Immature natural killer cell (primary cell): ENCODE measurements around the gene XPO6. TPM values are rescaled to one million over a fixed set of nuclear protein-coding genes. Genes with fewer than 3 reads are reported as not detected.
"Not testable (repeated sequence)": the region's sequence is repeated elsewhere in the genome, so short reads cannot be mapped to it uniquely, and the experiment has no call there.

Experiments used
- DNase-seq, 3 donors: peaks; one replicate each; pipeline ENCODE4 v3.0.0; 2022; ENCODE audit warnings: mixed read lengths in 1 of 3
- H3K27ac Mint-ChIP-seq, 6 donors: one replicate each; pipeline ENCODE4 v1.8.0; 2020; ENCODE audit warnings: mixed read lengths in 6 of 6, mild to moderate bottlenecking in 5 of 6, inconsistent platforms in 4 of 6, moderate library complexity in 3 of 6
- H3K27me3 Mint-ChIP-seq, 3 donors: one replicate each; pipeline ENCODE4 v1.8.0; 2020 to 2021; ENCODE audit warnings: low read depth in 3 of 3, mild to moderate bottlenecking in 3 of 3, mixed read lengths in 3 of 3, moderate library complexity in 3 of 3, inconsistent platforms in 1 of 3
- H3K36me3 Mint-ChIP-seq, 3 donors: one replicate each; pipeline ENCODE4 v1.8.0; 2020; ENCODE audit warnings: mixed read lengths in 3 of 3, inconsistent platforms in 2 of 3, mild to moderate bottlenecking in 2 of 3
- H3K4me1 Mint-ChIP-seq, 2 donors: one replicate each; pipeline ENCODE4 v1.8.0; 2020; ENCODE audit warnings: inconsistent platforms in 2 of 2, mild to moderate bottlenecking in 2 of 2, mixed read lengths in 2 of 2, moderate library complexity in 1 of 2
- H3K4me3 Mint-ChIP-seq, 5 donors: one replicate each; pipeline ENCODE4 v1.8.0; 2020; ENCODE audit warnings: mild to moderate bottlenecking in 5 of 5, mixed read lengths in 5 of 5, inconsistent platforms in 3 of 5, moderate library complexity in 3 of 5
- H3K9me3 Mint-ChIP-seq, 6 donors: one replicate each; pipeline ENCODE4 v1.8.0; 2020; ENCODE audit warnings: mild to moderate bottlenecking in 6 of 6, mixed read lengths in 6 of 6, inconsistent platforms in 4 of 6, moderate library complexity in 3 of 6
- polyA plus RNA-seq, 3 donors: library from polyadenylated mRNA; unstranded; fragments of 300-500 nt; fragmentation: Illumina TruSeq; gene quantifications; one replicate each; pipeline ENCODE4 v1.2.3, GENCODE V29; 2021

The XPO6 gene
- polyA plus RNA-seq, 3 donors from 2014 or later, result 40.7 to 75.5 (median 42.2) TPM

DNA sequence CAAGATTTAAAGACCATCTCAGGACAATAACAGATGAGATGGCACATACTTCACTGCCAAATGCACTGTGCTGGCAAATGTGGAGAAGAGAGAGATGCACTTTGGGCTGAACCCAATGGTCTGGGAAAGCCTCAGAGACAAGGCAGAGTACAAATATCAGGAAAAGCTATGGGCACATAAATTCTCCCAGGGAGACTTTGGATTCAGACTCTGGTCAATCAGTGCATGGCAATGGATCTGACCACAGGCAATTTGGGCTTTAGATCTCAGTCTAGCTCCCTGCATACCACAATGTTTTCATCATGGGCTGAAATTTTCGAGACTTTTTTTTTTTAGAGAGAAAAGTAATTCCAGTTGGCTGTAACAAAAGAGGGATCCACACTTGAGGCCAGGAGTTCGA, 20.0 kb upstream of the XPO6 start:
- Mint-ChIP-seq H3K9me3 (peaks cover 0 to 2% (median 0%) of the 10 kb centered on the region in 6 donors), H3K27me3 (peaks cover 0 to 2% (median 1%) of the 10 kb centered on the region in 3 donors)

DNA sequence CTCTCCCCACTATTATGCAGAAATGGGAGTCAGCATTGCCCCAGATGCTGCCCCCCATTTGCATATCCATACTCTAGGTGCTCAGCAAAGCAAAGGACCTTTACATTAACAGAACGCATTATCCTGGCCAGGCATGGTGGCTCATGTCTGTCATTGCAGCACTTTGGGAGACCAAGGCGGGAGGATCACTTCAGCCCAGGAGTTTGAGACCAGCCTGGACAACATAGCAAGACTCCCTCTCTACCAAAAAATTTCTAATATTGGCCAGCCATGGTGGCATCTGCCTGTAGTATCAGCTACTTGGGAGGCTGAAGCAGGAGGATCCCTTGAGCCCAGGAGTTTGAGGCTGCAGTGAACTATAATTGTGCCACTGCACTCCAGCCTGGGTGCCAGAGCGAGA, 12.1 kb upstream of the XPO6 start:
- not testable (repeated sequence) for H3K27ac Mint-ChIP-seq, DNase-seq, H3K4me3 Mint-ChIP-seq, H3K9me3 Mint-ChIP-seq, H3K4me1 Mint-ChIP-seq, H3K27me3 Mint-ChIP-seq, H3K36me3 Mint-ChIP-seq

More for the DNA sequence above, 20.0 kb upstream of the XPO6 start:
- no peak overlapping the region for H3K4me3 Mint-ChIP-seq
- no peak overlapping the region for H3K27ac Mint-ChIP-seq
- H3K36me3 Mint-ChIP-seq, result no peaks in the 10 kb centered on the region
- no peak for DNase-seq
- no peaks in the 10 kb centered on the region for H3K4me1 Mint-ChIP-seq

DNA sequence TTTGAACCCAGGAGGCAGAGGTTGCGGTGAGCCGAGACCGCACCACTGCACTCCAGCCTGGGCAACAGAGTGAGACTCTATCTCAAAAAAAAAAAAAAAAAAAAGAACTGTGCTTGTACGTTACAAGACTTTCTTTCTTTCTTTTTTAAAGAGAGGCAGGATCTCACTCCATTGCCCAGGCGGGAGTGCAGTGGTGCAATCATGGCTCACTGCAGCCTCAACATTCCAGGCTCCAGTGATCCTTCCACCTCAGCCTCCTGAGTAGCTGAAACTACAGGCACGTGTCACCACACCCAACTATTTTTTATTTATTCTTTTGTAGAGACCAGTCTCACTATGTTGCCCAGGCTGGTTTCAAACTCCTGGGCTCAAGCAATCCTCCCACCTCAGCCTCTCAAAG, 8.0 kb upstream of the XPO6 start:
- H3K4me1 Mint-ChIP-seq, H3K27ac Mint-ChIP-seq, DNase-seq, H3K27me3 Mint-ChIP-seq, H3K9me3 Mint-ChIP-seq, H3K4me3 Mint-ChIP-seq, H3K36me3 Mint-ChIP-seq: not testable (repeated sequence)

DNA sequence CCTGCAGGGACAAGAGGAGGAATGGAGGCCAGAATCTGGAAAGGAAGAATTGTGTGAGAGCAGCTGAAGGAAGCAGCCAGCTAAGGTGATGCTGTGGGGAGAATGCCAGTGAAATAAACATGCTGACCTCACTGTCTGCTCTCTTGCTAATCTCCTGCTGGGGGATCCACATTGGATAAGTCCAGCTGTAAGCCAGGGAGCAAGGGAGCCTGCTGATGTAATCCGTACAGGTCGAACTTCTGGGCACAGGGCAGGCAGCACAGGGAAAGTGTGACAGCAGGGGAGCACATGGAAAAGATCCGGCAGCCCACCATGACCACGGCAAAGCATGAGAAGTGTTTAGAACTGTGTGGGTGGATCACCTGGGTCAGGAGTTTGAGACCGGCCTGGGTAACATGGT, 7.5 kb upstream of the XPO6 start:
- H3K4me3 Mint-ChIP-seq, result no peak overlapping the region
- peak overlapping the region in 2 of 6 donors; percentile 46 to 63 for H3K27ac Mint-ChIP-seq
- peaks cover 0 to 2% (median 0%) of the 10 kb centered on the region in 3 donors for H3K27me3 Mint-ChIP-seq
- no peak for DNase-seq
- no peaks in the 10 kb centered on the region for H3K4me1 Mint-ChIP-seq
- peaks cover 0 to 3% (median 0%) of the 10 kb centered on the region in 3 donors for H3K36me3 Mint-ChIP-seq
- no peaks in the 10 kb centered on the region for H3K9me3 Mint-ChIP-seq

DNA sequence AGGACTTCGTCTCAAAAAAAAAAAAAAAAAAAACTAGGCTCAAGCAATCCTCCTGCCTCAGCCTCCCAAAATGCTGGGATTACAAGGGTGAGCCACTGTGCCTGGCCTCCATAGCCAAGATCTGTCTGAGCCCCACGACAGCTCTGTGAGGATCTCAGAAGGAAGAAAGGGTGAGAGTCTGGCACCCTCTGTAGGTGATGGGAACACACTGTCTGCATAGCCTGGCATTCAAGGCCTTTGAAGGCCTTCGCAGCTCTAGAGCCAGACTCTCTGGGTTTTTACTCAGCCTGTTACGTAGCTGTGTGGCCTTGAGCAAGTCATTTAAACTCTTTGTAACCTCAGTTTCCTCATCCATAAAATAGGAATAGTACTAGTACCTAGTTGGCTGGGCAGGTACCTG, 6.3 kb upstream of the XPO6 start:
- H3K27ac Mint-ChIP-seq, result no peak overlapping the region
- no peaks in the 10 kb centered on the region for H3K4me1 Mint-ChIP-seq
- no peaks in the 10 kb centered on the region for H3K9me3 Mint-ChIP-seq
- H3K4me3 Mint-ChIP-seq, result no peak overlapping the region
- peak; percentile 37 to 71 (median 63) for DNase-seq
- peaks cover 0 to 2% (median 0%) of the 10 kb centered on the region in 3 donors for H3K27me3 Mint-ChIP-seq
- H3K36me3 Mint-ChIP-seq, result peaks cover 0 to 3% (median 0%) of the 10 kb centered on the region in 3 donors

DNA sequence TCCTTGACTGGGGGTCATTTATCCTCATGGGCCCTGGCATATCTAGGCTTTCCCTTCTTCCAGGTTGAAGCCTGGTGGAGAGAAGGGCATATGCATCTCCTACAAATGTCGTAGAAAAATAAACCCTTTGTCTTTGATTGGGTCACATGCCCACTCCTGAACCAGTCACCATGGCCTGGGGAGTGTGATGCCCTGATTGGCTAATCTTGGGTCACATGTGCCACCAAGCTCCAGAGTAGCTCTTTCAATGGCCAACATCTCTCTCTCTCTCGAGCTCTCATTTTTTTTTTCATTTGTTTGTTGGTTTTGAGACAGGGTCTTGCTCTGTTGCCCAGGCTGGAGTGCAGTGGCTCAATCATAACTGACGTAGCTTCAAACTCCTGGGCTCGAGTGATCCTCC, 5.6 kb upstream of the XPO6 start:
- Mint-ChIP-seq H3K4me1 (peaks cover under 1% of the 10 kb centered on the region in 2 donors), H3K27me3 (peaks cover 0 to 2% (median 0%) of the 10 kb centered on the region in 3 donors), H3K27ac (no peak overlapping the region), H3K36me3 (peaks cover 0 to 3% (median 0%) of the 10 kb centered on the region in 3 donors), H3K9me3 (no peaks in the 10 kb centered on the region), H3K4me3 (no peak overlapping the region)
- DNase-seq, result no peak

DNA sequence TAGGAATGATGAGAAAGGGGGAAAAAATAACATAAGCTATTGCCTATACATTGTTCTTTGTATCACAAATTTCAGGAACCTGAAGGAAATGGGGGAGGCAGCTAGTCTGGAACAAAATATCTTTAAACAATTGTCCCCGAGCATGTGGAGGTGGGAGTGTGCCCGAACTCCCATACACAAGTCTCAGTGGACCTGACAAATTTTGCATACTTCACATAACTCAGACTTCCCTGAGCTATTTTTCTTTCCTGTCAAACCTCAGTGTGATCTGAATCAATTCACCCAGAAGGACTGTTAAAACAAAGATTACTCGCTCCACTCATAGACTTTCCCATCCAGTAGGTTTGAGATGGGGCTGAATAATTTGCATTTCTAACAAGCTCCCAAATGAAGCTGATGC, 1.6 kb upstream of the XPO6 start:
- H3K27me3 Mint-ChIP-seq, result peaks cover 0 to 8% (median 3%) of the 10 kb centered on the region in 3 donors
- peak overlapping the region in 1 of 6 donors; percentile 17 for H3K27ac Mint-ChIP-seq
- H3K9me3 Mint-ChIP-seq, result no peaks in the 10 kb centered on the region
- peak overlapping the region in 4 of 5 donors; percentile 20 to 47 (median 34) for H3K4me3 Mint-ChIP-seq
- no peak for DNase-seq
- H3K36me3 Mint-ChIP-seq, result no peaks in the 10 kb centered on the region
- peaks cover 28 to 30% of the 10 kb centered on the region in 2 donors for H3K4me1 Mint-ChIP-seq

DNA sequence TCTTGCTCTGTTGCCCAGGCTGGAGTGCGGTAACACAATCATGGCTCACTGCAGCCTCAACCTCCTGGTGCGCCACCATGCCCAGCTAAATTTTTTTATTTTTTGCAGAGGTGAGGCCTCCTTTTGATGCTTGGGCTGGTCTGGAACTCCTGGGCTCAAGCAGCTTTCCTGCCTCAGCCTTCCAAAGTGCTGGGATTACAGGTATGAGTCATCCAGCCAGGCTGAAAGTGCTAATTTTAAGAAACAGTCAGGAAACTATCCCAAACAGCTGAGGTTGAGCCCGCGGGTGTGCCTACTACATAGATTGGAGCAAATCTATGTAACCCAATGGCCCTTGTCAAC, 738 bp upstream of the XPO6 start:
- H3K27ac Mint-ChIP-seq, result peak overlapping the region in 5 of 6 donors; percentile 84 to 97 (median 96)
- no peak for DNase-seq

DNA sequence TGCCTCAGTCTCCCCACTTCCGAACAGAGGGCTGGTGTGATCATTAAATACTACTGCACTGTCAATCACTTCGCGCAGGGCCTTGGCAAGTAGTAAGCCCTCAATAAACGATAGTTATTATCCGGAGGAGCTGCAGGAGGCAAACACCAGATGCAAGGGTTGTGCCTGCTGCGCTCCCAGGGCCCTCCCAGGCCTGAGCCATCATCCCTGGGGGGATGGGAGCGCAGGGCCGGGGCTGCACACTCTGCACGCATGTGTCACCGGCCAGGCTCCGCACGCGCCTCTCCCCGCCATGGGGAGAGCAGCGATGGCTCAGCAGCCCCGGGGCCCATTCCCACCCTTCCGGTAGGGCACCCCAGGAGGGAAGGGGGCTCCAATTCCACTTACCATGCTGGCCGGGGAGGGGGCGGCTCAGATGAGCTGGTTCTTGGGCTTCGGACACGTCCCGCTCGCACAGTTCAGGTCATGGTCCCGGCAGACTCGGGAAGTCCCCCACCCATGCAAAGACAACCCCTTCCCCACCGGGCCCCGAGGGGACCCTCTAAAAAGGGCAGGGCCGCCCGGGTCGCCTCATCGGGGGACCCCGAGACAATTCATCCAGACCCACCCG, 681 bp downstream of the XPO6 start:
- H3K27ac Mint-ChIP-seq, result peak overlapping the region; percentile 65 to 91 (median 85)
- peak overlapping the region; percentile 76 to 92 (median 81) for H3K4me3 Mint-ChIP-seq
- H3K36me3 Mint-ChIP-seq, result peaks cover 0 to 12% (median 4%) of the 10 kb centered on the region in 3 donors
- H3K4me1 Mint-ChIP-seq, result peaks cover 41 to 49% of the 10 kb centered on the region in 2 donors
- H3K9me3 Mint-ChIP-seq, result no peaks in the 10 kb centered on the region
- DNase-seq, result peak; percentile 40 to 43 (median 40)
- peaks cover 0 to 8% (median 3%) of the 10 kb centered on the region in 3 donors for H3K27me3 Mint-ChIP-seq

More for the DNA sequence above, 738 bp upstream of the XPO6 start:
- peak overlapping the region; percentile 87 to 97 (median 92) for H3K4me3 Mint-ChIP-seq
- peaks cover 0 to 8% (median 3%) of the 10 kb centered on the region in 3 donors for H3K27me3 Mint-ChIP-seq
- peaks cover 33 to 39% of the 10 kb centered on the region in 2 donors for H3K4me1 Mint-ChIP-seq
- H3K36me3 Mint-ChIP-seq, result peaks cover 0 to 1% (median 1%) of the 10 kb centered on the region in 3 donors
- no peaks in the 10 kb centered on the region for H3K9me3 Mint-ChIP-seq

DNA sequence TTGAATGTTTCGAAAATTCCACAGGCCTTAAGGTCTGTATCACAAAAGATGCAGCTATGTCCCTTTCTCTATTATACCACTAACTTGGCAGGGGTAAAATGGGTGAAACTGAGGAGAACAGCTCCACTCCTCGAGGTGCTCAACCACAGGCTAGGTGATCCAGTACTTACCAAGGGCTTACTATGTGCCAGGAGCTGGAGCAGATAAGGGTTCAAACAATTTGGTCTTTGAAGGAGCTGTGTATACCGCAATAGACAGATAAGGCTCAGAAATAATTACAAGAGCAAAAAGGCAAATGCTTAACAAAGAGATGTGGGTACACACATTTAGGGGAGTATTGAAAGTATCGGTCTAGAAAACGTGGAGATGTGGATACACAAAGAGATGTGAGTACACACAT, 1.5 kb downstream of the XPO6 start:
- H3K4me3 Mint-ChIP-seq, result peak overlapping the region; percentile 76 to 92 (median 81)
- peaks cover 43 to 49% of the 10 kb centered on the region in 2 donors for H3K4me1 Mint-ChIP-seq
- no peak for DNase-seq
- no peaks in the 10 kb centered on the region for H3K9me3 Mint-ChIP-seq
- H3K27ac Mint-ChIP-seq, result peak overlapping the region; percentile 65 to 91 (median 85)
- H3K27me3 Mint-ChIP-seq, result peaks cover 0 to 8% (median 3%) of the 10 kb centered on the region in 3 donors
- H3K36me3 Mint-ChIP-seq, result peaks cover 0 to 12% (median 4%) of the 10 kb centered on the region in 3 donors

DNA sequence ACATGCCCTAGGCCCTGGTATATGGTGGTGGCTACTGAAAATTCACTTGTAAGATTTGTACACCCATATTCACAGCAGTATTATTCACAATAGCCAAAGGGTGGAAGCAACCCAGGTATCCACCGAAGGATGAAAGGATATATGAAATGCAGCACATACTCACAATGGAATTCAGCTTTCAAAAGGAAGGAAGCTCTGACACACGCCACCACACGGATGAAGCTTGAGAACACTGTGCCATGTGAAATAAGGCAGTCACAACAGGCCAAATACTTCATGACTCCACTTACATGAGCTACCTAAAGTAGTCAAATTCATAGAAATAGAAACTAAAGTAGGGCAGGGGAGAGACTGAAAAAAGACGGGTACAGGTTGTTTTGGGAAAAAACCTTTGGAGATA, 2.9 kb downstream of the XPO6 start:
- H3K36me3 Mint-ChIP-seq, result peaks cover 0 to 12% (median 4%) of the 10 kb centered on the region in 3 donors
- H3K4me1 Mint-ChIP-seq, result peaks cover 43 to 49% of the 10 kb centered on the region in 2 donors
- H3K27me3 Mint-ChIP-seq, result peaks cover 0 to 8% (median 3%) of the 10 kb centered on the region in 3 donors

DNA sequence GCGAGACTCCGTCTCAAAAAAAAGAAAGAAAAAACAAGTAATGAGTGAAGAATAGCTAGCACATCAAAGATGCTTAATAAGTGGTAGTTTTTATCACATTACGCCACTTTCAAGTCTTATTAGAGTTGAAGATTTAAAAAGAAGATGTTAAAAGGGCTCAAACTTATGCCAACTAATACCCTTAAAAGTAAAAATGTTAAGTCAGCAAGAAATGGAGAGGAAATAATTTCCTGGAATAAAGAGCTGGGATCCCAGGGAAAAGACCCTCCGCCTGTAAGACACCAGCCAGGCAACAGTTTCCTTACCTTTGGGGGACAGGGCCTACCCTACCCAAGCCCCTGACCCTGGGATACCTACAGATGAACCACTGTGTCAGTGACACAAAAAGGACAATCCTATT, 3.6 kb downstream of the XPO6 start:
- H3K4me1 Mint-ChIP-seq, result peaks cover 43 to 49% of the 10 kb centered on the region in 2 donors
- no peak for DNase-seq
- peaks cover 0 to 8% (median 3%) of the 10 kb centered on the region in 3 donors for H3K27me3 Mint-ChIP-seq
- H3K9me3 Mint-ChIP-seq, result no peaks in the 10 kb centered on the region
- peaks cover 0 to 12% (median 4%) of the 10 kb centered on the region in 3 donors for H3K36me3 Mint-ChIP-seq
- peak overlapping the region in 3 of 6 donors; percentile 4 to 70 (median 22) for H3K27ac Mint-ChIP-seq
- H3K4me3 Mint-ChIP-seq, result no peak overlapping the region

More for the DNA sequence above, 2.9 kb downstream of the XPO6 start:
- Mint-ChIP-seq H3K27ac (peak overlapping the region; percentile 6 to 81 (median 68)), H3K9me3 (no peaks in the 10 kb centered on the region), H3K4me3 (peak overlapping the region in 4 of 5 donors; percentile 2 to 67 (median 49))
- DNase-seq, result no peak

DNA sequence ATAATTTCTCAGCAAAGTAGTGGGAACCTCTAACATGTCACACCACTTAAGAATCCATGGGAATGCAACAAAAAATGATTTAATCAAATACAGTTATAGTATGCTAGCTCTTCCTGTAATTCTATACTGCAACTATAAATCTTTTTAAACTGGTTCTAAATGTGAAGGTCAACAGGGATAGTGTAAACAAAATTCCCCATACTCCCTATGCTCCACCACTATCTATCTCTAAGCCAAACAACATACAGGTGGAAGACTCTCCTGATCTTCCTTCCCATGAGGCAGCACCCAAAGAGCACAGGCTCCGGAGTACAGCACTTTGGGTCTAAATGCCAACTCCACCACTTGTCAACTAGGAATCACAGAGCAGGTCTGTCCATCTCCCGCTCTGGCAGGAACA, 4.4 kb downstream of the XPO6 start:
- Mint-ChIP-seq H3K27ac (peak overlapping the region in 5 of 6 donors; percentile 4 to 76 (median 73)), H3K9me3 (no peaks in the 10 kb centered on the region), H3K4me1 (peaks cover 46 to 49% of the 10 kb centered on the region in 2 donors), H3K4me3 (peak overlapping the region in 1 of 5 donors; percentile 9), H3K36me3 (peaks cover 3 to 16% (median 7%) of the 10 kb centered on the region in 3 donors), H3K27me3 (peaks cover 0 to 10% (median 3%) of the 10 kb centered on the region in 3 donors)
- DNase-seq, result no peak

DNA sequence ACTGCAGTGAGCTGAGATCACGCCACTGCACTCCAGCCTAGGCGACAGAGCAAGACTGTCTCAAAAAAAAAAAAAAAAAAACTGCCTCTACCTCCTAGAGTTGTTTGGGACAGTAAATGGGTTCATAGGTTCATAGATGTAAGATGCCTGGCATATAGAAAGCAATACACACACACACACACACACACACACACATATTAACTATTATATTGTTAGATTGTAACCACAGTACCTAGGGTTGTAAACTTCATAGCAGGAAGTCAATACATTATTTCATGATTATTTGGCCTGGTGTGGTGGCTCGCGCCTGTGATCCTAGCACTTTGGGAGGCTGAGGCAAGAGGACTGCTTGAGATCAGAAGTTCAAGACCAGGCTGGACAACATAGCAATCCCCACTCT, 5.8 kb downstream of the XPO6 start:
- peaks cover 6 to 23% (median 13%) of the 10 kb centered on the region in 3 donors for H3K36me3 Mint-ChIP-seq
- H3K27me3 Mint-ChIP-seq, result peaks cover 0 to 5% (median 0%) of the 10 kb centered on the region in 3 donors
- no peaks in the 10 kb centered on the region for H3K9me3 Mint-ChIP-seq
- H3K4me1 Mint-ChIP-seq, result peaks cover 42 to 50% of the 10 kb centered on the region in 2 donors
- peak overlapping the region in 2 of 6 donors; percentile 40 to 43 for H3K27ac Mint-ChIP-seq
- no peak overlapping the region for H3K4me3 Mint-ChIP-seq
- DNase-seq, result no peak
